GM10248 (cell line): Measurements from ENCODE around the gene PEX10.

ENCODE experiments used
- CTCF ChIA-PET: fragments of 300-600 bp; sonication (Branson Sonifier 250); formaldehyde crosslinking; extraction: SDS; loops from one replicate; lab custom pipeline; 2021; ENCODE audit warnings: antibody characterized with exemption; lab: Yijun Ruan, JAX
- POLR2A ChIA-PET: fragments of 350-650 bp; sonication (Branson Sonifier 250); formaldehyde crosslinking; extraction: SDS; loops from one replicate; lab custom pipeline; 2020; ENCODE audit warnings: antibody characterized with exemption; lab: Yijun Ruan, JAX
- DNase-seq: peaks from one replicate; pipeline ENCODE4 v3.0.0; 2012; ENCODE audit errors: extremely low spot score
- CTCF ChIP-seq: IDR thresholded peaks from 2 replicates; pipeline ENCODE4 v1.5.1; 2012; ENCODE audit warnings: mild to moderate bottlenecking, low read depth; ENCODE audit errors: extremely low read depth, missing control alignments, control extremely low read depth

PEX10 gene

GRCh38 chr1:2433196-2433595 lies 20.8 kb upstream of the PEX10 start:
- no peak for DNase-seq
- CTCF ChIA-PET: interaction anchor here (0.7 kb wide), 1 partner anchor 97 kb away, joined by 3 read pairs; the partner anchor contains the start of gene HES5
- TF ChIP-seq CTCF: no peak
- POLR2A ChIA-PET: no interaction called here

GRCh38 chr1:2432441-2432844 lies 20.1 kb upstream of the PEX10 start:
- ChIA-PET POLR2A (interaction anchor here (0.6 kb wide), 1 partner anchor 45 kb away, joined by 3 read pairs; no protein-coding TSS in a partner anchor), CTCF (no interaction called here)
- DNase-seq: no peak
- no peak for TF ChIP-seq CTCF

- ChIA-PET CTCF (no interaction called here), POLR2A (no interaction called here)
- TF ChIP-seq CTCF: no peak
- no peak for DNase-seq
Measured at GRCh38 chr1:2431518-2431917, 19.2 kb upstream of the PEX10 start.

- ChIA-PET POLR2A (no interaction called here), CTCF (no interaction called here)
- no peak for TF ChIP-seq CTCF
- no peak for DNase-seq
Measured at GRCh38 chr1:2431103-2431502, 18.7 kb upstream of the PEX10 start.

- ChIA-PET POLR2A (no interaction called here), CTCF (no interaction called here)
- no peak for DNase-seq
- TF ChIP-seq CTCF: no peak
Measured at GRCh38 chr1:2430592-2430973, 18.2 kb upstream of the PEX10 start.

- ChIA-PET CTCF (no interaction called here), POLR2A (no interaction called here)
- DNase-seq: no peak
- TF ChIP-seq CTCF: peak; percentile 16
Measured at GRCh38 chr1:2429780-2430591, 17.6 kb upstream of the PEX10 start.
